WERI-Rb-1 (cell line): Measurements from ENCODE around the gene FRMD4A.

Source experiments
- DNase-seq: peaks from one replicate; pipeline ENCODE4 v3.0.0-alpha.2; 2020
- H3K27ac ChIP-seq: fragments of 250-450 bp; sonication (Bioruptor Pico); 2 replicates; pipeline ENCODE4 v1.5.1; 2020; ENCODE audit warnings: mild to moderate bottlenecking, moderate library complexity
- H3K27me3 ChIP-seq: fragments of 250-450 bp; sonication (Bioruptor Pico); 2 replicates; pipeline ENCODE4 v1.5.1; 2021; ENCODE audit warnings: mild to moderate bottlenecking, low read depth, moderate library complexity; ENCODE audit not compliant: insufficient read depth, severe bottlenecking
- H3K36me3 ChIP-seq: fragments of 250-450 bp; sonication (Bioruptor Pico); 2 replicates; pipeline ENCODE4 v1.5.1; 2020; ENCODE audit warnings: mild to moderate bottlenecking, moderate library complexity
- H3K4me3 ChIP-seq: 2 replicates; pipeline ENCODE4 v1.5.1; 2011; ENCODE audit warnings: low read depth, mild to moderate bottlenecking, control low read depth, low read length
- H3K9me3 ChIP-seq: fragments of 250-450 bp; sonication (Bioruptor Pico); 2 replicates; pipeline ENCODE4 v1.5.1; 2021; ENCODE audit warnings: mild to moderate bottlenecking, moderate library complexity; ENCODE audit not compliant: severe bottlenecking
- CTCF ChIP-seq: IDR thresholded peaks from 2 replicates; pipeline ENCODE4 v1.5.1; 2011; ENCODE audit warnings: low read depth, mild to moderate bottlenecking, control low read depth, inconsistent platforms, low read length

The FRMD4A gene

GRCh38 chr10:13990392-13990805 is 340.3 kb downstream of the FRMD4A start:
- no peak overlapping the region for H3K27ac ChIP-seq

GRCh38 chr10:13989616-13990015 is 341.1 kb downstream of the FRMD4A start:
- Histone ChIP-seq H3K36me3 (no peaks in the 10 kb centered on the region), H3K4me3 (no peak overlapping the region), H3K27ac (no peak overlapping the region), H3K9me3 (no peaks in the 10 kb centered on the region), H3K27me3 (no peaks in the 10 kb centered on the region)
- no peak for DNase-seq
- no peak for TF ChIP-seq CTCF

More at GRCh38 chr10:13990392-13990805, 340.3 kb downstream of the FRMD4A start:
- H3K36me3 ChIP-seq: no peaks in the 10 kb centered on the region
- no peaks in the 10 kb centered on the region for H3K27me3 ChIP-seq
- no peak overlapping the region for H3K4me3 ChIP-seq
- H3K9me3 ChIP-seq: no peaks in the 10 kb centered on the region
- no peak for TF ChIP-seq CTCF
- no peak for DNase-seq

GRCh38 chr10:13987446-13987845 is 343.3 kb downstream of the FRMD4A start:
- Histone ChIP-seq H3K36me3 (no peaks in the 10 kb centered on the region), H3K27me3 (no peaks in the 10 kb centered on the region), H3K9me3 (no peaks in the 10 kb centered on the region), H3K4me3 (no peak overlapping the region), H3K27ac (no peak overlapping the region)
- no peak for DNase-seq
- TF ChIP-seq CTCF: no peak

DNA sequence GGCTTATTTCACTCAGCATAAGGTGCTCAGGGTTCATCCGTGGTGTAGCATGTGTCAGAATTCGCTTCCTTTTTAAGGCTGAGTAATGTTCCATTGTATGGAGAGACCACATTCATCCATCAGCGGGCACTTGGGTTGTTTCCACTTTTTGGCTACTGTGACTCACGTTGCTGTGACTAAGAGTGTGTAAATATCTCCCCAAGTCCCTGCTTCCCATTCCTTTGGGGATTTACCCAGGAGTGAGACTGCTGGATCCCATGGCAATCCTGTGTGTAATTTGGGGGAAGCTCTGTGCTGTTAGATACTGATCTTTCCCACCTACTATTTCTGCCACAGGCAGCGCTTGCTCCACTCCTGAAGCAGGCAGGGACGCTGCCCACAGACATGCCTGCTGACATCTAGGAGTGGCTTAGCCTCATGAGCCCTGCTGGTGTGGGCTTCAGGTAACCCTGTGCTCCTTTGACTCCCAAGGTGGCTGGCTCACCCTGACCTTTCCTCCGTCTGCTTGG is 346.0 kb downstream of the FRMD4A start:
- no peaks in the 10 kb centered on the region for H3K27me3 ChIP-seq
- H3K36me3 ChIP-seq: no peaks in the 10 kb centered on the region
- H3K4me3 ChIP-seq: no peak overlapping the region
- H3K27ac ChIP-seq: no peak overlapping the region
- DNase-seq: no peak
- no peak for TF ChIP-seq CTCF
- H3K9me3 ChIP-seq: no peaks in the 10 kb centered on the region

DNA sequence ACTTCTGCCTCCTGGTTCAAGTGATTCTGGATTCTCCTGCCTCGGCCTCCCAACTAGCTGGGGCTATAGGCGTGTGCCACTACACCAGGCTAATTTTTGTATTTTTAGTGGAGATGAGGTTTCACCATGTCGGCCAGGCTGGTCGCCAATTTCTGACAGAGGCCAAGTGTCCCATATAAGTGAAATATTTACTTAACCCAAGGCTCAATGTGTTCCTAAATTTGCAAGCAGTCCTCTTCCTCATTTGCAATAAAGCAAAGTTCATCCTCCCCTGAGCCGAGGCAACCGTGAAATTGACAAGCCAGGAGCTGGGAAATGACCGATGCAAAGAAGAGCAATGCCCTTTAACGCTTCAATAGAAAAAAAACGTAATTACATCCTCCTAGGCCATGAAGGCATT is 347.7 kb downstream of the FRMD4A start:
- TF ChIP-seq CTCF: no peak
- Histone ChIP-seq H3K9me3 (no peaks in the 10 kb centered on the region), H3K4me3 (no peak overlapping the region), H3K27me3 (no peaks in the 10 kb centered on the region), H3K27ac (no peak overlapping the region), H3K36me3 (no peaks in the 10 kb centered on the region)
- DNase-seq: no peak

DNA sequence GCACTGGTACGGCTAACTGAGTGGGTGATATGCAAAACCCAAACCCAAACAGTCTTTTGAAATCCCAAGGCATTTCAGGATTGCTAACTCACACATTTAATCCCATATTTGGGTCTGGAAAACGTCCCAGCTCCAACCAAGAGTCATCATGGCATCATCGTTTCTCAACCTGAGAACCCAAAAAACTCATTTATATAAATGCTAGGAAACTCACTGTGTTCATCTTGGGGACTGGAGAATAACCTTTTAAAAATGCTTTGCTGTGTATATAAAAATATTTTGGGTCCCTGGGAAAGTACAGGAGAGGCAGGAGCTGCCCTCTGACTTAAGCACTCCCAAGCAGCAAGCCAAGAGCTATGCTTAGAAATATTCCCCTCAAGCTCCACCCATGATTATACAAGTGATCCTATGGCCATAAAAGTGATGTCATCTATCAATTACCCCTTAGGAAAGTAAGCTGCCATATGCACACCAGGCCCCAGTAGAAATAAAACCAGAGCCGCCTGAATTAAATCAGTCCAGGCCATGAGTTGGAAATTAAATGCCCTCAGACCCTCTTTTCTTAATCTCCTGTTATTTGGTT is 352.1 kb downstream of the FRMD4A start:
- no peaks in the 10 kb centered on the region for H3K9me3 ChIP-seq
- no peak overlapping the region for H3K27ac ChIP-seq
- no peak for TF ChIP-seq CTCF
- DNase-seq: no peak
- H3K36me3 ChIP-seq: no peaks in the 10 kb centered on the region
- no peak overlapping the region for H3K4me3 ChIP-seq
- H3K27me3 ChIP-seq: no peaks in the 10 kb centered on the region
